Activated T-helper 9 cell treated with anti-CD3 and anti-CD28 coated beads, Interleukin-2, amount 50 U/mL, for 16 hours (primary cell): ENCODE data around the gene NPDC1.
"Not testable (repeated sequence)": the region's sequence is repeated elsewhere in the genome, so short reads cannot be mapped to it uniquely, and the experiment has no call there.

Experiments used
- DNase-seq: peaks from one replicate; pipeline ENCODE4 v3.0.0-alpha.2; 2020; ENCODE audit warnings: low read depth

Gene NPDC1

DNA sequence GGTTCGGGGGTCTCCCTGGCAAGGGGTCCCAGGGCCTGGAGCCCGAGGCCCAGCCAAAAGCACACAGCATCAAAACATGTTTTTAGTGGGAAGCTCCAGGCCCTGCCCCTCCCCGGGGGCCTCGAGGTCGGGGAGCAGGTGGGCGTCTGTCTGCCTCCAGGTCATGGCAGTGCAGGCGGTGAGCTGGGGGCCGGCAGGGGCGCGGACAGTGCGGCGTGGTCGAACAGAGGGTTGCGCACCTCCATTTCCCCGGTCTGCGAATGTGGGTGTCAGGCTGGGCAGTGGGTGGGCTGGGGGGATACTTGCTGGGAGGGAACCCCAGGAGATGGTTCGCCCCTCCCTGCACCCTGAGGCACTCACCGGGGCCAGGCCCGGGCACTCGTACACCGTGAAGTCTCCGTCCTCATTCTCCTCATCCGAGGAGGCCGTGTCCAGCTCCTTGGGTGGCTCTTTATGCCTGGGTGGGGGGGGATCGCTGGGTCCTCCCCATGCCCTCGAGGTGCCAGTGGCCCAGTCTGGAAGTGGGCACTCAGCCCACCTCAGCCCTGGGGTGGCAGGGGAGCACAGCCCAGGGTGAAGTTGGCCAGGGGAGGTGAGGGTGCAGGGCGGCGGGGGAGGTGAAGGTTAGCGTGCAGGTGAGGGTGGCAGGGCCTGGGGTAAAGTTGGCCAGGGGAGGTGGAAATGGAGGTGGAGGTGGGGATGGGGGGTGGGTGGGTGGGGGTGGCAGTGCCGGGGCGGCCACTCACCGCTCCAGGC, 6.2 kb downstream of the NPDC1 start:
- no peak for DNase-seq

DNA sequence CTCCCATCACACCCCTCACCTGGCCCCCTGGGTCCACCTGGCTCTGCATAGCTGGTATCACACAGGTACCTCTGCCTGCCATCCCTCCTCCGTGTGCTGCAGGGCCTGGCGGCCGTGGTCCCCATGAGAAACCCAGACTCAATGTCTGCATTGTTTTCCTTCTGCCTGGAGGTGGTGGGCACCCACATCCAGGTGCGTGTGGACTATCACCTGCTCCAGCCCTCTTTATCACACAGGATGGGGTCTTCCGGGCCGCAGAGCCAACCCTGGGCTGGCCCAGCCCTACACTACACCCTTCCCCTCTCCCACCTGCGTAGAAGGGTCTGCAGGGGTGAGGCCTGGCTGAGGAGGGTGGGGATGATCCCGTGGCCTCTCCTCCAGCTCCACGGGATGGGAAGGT, 7.1 kb downstream of the NPDC1 start:
- DNase-seq = no peak

DNA sequence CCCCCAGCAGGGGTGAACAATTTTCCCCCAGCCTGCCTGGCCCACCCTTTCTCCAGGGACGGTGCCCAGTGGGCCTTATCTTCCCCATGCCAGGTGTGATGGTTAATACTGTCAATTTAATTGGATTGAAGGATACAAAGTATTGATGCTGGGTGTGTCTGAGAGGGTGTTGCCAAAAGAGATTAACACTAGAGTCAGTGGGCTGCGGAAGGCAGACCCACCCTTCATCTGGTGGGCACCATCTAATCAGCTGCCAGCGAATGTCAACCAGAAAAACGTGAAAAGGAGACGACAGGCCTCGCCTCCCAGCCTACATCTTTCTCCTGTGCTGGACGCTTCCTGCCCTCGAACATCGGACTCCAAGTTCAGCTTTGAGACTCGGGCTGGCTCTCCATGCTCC, 8.5 kb downstream of the NPDC1 start:
- DNase-seq = no peak

DNA sequence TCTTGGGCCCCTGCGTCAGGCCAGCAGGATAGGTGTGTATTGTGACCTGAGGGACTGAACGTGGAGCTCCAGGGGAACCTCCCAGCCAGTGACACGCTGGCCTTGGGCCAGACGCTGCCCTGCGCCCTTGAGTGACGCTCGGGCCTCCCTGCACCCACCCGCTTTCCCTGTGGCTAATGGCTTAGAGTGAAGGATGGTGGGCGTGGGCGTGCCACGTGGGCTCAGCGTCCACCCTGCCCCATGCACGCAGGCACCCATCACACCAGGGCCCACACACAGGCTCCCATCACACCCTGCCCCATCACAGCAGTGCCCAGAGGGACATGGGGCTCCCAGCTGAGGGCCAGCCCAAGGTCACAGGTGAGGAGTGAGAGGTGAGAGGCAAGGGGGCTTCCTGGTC, 8.9 kb downstream of the NPDC1 start:
- no peak for DNase-seq

DNA sequence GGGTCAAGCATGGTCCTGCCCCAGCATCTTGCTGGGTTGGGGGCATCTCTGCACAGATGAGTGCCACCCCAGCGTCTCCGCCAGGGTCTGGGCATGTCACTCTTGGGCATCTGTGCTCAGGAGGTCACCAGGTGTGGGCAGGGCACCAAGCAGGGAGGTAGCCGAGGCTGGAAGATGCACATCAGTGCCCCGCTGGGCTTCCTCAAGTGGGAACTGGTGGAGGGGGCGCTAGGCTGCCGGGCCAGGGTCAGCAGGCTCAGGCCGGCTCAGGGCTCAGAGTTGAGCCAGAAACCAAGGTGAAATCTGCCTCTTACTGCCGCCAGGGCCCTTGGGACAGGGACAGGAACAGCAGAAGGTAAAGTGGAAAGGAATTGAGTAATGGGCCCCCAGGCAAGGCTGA, 10.0 kb downstream of the NPDC1 start:
- DNase-seq = no peak

DNA sequence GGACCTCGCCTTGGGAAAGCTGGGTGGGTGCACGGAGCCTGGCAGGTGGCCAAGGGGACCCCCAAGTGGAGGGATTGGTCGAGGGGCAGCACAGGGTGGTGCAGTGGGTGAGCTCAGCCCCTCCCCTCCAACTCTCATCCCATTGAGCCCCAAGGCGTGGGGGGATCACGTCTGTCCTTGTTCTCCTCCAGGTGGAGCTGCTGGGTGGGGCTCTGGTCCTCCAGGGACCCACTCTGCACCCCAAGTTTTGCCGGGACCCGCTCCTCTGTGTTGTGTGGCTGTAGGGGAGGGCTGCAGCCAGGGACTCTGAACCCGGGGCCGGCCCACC, 10.5 kb downstream of the NPDC1 start:
- no peak for DNase-seq

DNA sequence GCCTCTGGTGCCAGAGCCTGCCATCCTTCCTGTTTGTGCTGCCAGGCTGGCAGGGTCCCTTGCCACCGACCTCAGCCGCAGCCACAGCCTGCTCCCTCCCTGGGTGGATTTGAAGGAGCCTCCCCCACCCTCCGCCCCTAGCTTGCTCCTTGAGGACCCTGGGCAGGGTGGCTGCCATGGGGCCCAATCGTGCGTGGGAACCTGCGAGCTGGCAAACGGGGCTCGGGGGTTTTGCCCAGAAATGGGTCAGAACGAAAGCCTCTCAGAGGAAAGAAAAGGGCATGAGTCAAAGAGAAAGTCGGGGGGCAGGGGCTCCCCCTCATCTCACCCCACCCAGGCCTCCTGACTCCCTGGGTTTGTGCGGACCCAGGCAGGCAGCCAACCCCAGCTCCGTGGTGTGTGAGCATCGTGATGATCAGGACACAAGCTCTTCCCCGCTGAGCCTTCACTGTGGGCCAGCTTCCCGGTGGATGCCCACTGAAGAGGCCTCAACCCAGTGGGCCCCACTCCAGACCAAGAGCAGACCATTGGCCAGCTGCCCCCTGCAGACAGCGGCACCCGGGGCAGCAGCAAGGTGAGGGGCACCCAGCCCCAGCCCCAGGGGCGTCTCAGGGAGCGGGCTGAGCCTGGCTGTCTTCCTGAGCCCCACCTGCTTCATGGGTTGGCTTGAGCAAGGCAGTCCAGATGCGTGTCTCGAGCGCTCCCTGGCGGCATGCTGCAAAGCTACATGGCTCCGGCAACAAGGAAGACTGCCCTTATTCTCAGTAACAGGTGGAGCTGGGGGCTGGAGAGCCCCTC, 11.1 kb downstream of the NPDC1 start:
- peak; percentile 76 for DNase-seq

GRCh38 chr9:137034039-137034708, 11.8 kb downstream of the NPDC1 start:
- DNase-seq = no peak

DNA sequence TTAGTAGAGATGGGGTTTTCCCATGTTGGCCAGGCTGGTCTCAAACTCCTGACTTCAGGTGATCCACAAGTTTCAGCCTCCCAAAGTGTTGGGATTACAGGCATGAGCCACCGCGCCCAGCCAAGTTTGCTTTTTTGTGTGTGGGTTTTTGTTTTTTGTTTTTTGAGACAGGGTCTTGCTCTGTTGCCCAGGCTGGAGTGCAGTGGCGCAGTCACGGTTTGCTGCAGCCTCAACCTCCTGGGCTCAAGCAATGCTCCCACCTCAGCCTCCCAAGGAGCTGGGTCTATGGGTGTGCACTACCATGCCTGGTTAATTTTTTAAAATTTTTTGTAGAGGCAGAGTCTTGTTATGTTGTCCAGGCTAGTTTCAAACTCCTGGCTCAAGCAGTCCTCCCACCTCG, 12.5 kb downstream of the NPDC1 start:
- DNase-seq = not testable (repeated sequence)

DNA sequence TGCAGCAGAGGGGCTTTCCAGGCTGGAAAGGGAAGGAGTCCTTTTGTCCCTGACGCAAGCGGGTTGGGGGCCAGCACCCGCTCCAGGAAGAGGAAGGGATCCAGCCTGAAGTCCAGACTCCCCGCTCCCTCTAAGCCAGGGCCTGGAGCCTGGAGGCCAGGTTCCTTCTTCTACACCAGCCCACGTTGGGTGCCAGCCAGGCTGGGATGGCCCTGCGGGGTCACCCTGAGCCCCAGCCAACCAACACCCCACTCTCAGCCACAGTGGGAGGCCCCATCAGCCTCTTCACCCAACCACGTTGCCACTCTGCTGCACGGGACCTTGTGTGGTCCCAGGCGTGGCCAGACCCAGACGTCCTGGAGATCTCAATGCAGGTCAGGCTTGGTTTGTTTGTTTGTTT, 13.1 kb downstream of the NPDC1 start:
- no peak for DNase-seq

- DNase-seq = peak; percentile 19
Measured at GRCh38 chr9:137031904-137032640, 13.9 kb downstream of the NPDC1 start, which contains the start of gene FUT7. FUT7 (minus strand) TSS chr9:137032088; CDS start chr9:137031991, 97 bp downstream.

DNA sequence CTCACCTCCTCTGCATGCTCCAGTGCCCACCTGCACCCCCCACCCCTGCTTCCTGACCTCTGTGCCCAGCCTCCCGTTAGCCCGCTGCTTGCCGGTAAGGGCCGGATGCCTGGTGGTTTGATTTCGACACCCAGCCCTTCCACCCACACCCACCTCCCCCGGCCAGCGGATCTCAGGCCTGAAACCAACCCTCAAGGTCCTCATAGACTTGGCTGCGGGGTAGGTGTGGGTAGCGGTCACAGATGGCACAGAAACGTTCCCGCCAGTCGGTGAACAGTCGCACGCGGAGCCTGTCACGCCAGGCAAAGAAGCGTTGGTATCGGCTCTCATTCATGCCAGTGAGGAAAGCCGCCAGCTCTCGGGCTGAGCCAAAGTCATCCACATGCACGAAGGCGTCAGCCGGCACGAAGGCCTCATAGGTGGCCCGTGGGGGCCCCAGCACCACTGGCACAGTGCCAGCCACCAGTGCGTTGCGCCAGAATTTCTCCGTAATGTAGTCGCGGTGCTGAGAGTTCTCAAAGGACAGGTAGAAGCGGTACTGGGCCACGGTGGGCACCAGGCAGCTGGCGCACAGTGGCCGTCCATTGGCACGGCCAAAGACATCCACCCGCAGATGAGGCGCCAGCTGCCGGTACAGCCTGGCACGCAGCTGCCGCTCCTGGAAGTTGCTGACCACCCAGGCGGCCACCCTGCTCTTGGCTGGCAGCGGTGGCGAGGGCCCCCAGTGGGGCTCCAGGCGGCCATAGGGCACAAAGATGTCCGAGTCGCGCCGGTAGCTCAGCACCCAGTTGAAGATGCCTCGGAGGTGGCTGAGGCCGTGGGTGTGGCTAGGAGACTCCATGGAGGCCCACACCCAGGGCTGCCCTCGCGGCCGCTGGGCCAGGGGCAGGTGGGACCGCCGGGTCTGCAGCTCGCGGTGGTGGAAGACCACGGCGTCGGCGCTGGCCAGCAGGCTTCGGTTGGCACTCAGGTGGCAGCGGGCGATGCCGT, 15.1 kb downstream of the NPDC1 start:
- DNase-seq = peak; percentile 41

- no peak for DNase-seq
Measured at GRCh38 chr9:137030006-137030405, 16.0 kb downstream of the NPDC1 start.

- DNase-seq = peak; percentile 66
Measured at GRCh38 chr9:137029058-137029936, 16.7 kb downstream of the NPDC1 start.

- peak; percentile 64 for DNase-seq
Measured at GRCh38 chr9:137028263-137029057, 17.5 kb downstream of the NPDC1 start.

GRCh38 chr9:137027369-137028262, 18.4 kb downstream of the NPDC1 start, which contains the start of gene ABCA2:
ABCA2 (minus strand) TSS chr9:137028237; CDS start chr9:137028140, 97 bp downstream.
- DNase-seq = no peak

DNA sequence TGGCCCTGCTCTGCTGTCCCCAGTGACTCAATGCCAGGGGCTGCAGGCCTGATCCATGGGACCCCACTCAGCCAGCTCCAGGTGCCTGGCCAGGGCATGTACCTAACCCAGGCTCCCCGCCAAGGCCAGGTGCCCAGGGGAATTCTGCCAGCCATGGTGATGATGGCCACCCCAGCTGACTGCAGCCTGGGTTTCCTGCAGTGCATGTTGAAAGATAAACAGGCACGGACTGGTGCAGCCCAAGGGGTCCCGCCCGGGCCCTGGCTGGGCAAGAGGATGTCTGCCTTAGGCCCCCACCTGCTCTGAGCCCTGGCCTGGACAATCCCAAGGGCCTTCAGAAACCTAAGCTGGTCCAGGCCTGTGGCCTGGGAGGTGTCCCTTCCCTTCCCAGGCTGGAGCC, 19.1 kb downstream of the NPDC1 start:
- DNase-seq = no peak

DNA sequence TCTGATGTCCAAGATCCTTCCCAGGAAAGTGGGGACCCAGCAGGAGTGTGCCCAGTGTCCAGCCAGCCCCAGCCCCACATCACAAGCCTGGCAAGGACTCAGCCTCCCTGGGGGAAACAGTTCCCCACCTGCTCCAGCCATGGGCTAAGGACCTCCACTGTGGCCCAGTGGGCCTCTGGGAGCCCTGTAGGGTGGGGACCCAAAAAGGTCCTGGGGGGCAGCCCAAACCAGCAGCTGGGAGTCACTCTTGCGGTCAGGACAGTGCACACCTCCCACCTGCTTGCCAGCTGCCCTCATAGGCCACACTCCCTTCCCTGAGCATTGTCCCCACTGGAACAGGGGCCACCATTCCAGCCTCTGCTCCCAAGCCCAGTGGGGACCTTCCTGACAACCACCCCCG, 19.6 kb downstream of the NPDC1 start:
- no peak for DNase-seq
